AML-193 (cell line): ENCODE data around the gene UCN.
"Not testable (repeated sequence)": the region's sequence is repeated elsewhere in the genome, so short reads cannot be mapped to it uniquely, and the experiment has no call there.

ENCODE experiments used
- DNase-seq, 2 experiments: peaks; one replicate each; lab custom pipeline; 2025; lab: John Stamatoyannopoulos, UW

UCN gene

DNA sequence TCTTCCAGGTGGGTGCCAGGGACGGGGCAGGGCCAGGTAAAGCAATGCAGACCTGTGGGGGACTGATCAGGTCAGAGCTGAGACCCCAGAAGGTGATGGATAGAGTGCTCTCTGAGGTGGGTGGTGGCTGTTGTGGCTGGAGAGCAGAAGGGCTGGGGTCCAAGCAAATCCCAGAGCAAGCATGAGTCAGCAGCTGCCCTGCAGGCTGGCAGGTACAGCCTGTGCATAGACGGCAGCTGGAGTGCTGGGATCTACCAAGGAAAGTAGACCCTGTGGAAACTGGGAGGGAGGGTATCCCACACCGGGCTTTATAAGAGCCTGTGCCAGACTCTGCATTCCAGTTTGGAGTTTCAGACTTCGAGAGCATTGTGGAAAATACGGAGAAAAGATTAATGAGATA, 25.4 kb downstream of the UCN start:
- DNase-seq, result no peak

DNA sequence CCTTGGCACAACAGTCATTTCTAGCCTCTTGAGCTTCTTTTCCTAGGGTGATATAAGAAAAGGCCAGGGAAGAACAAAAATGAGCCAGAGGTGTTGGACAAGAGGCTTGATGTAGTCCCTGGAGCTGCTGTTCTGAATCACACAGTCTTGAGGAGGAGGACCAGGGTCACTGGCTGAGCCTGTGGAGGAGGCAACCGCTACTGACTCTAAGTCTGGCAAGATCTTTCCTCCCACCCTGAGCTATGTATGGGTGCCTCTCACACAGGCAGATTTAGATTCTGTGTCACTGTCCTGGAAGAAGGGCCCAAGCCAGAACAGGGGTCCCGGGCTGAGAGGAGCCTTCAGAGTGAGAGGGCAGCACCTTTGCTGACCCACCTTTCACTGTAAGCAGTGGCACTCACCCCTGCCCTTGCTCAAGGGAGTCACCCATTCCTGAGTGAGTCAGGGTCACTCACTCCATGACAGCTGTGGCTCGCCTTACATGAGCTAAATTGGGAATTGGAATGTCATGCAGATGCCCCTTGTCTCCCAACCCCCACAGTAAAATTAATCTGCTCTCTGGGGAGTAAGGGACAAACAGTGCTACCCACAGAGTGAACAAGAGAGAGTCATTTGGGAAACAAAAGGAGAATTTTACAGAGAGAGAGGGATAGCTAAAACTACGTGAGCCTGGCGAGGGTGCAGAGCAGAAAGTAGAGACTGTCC, 26.2 kb downstream of the UCN start, which contains the start of gene TRIM54:
Gene TRIM54 (plus strand): TSS at position 575 of the 705 bp plus-strand sequence. CDS start 303 bp downstream, outside the sequence.
- DNase-seq, result no peak

DNA sequence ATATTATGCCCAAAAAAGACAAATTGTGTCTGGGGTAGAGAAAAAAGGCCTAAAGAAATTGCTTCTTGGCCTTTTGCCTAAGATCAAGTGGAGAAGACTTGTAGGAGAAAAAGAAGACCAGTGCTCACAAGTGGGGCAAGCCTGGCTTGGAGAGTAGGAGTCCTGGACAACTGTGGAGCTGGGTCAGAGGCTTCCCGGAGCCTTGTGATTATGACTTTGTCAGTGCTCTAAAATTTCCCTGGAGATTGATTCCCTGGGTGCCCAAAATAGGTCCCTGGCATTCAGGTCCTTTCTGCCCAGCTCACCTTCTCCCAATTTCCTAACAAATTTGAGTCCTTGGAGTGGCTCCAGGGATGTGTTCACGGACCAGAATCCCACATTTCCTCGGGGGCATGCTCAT, 26.8 kb downstream of the UCN start:
- DNase-seq, result no peak

DNA sequence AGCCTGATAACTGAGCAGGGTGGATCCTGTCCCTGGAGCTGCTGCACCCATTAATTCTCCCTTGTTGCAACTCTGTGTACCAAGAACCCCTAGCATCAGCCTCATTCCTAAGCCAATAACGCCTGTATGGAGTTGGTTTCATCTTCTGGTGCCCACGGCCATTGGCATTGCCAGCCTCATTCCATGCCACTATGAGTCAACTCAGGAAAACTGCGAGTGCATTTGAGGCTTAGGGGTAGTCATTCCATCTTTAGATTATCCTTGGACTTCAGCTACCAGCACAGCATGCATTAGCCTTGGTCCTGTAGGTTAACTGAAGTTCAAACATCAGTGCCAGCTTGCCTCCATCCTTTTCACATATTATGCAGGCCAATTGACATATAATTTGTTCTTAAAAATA, 27.4 kb downstream of the UCN start:
- no peak for DNase-seq

DNA sequence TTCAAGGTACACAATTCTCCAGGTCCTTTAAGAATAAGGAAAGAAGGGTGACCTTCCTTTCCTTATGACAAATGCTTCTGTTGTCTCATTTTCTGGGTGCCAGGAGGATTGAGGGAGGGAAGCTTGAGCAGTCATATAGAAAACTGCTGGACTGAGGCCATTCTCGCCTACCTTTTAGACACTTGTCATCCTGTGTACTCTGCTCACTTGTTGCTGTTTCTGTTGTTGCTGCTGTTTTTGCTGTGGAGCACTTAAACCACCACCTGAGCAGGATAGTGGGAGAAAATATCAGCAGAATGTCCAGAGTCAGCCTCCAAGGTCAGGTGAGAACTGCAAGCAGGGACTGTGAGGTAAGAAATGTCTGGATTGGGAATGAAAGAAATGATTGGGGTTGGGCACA, 30.2 kb downstream of the UCN start:
- no peak for DNase-seq

DNA sequence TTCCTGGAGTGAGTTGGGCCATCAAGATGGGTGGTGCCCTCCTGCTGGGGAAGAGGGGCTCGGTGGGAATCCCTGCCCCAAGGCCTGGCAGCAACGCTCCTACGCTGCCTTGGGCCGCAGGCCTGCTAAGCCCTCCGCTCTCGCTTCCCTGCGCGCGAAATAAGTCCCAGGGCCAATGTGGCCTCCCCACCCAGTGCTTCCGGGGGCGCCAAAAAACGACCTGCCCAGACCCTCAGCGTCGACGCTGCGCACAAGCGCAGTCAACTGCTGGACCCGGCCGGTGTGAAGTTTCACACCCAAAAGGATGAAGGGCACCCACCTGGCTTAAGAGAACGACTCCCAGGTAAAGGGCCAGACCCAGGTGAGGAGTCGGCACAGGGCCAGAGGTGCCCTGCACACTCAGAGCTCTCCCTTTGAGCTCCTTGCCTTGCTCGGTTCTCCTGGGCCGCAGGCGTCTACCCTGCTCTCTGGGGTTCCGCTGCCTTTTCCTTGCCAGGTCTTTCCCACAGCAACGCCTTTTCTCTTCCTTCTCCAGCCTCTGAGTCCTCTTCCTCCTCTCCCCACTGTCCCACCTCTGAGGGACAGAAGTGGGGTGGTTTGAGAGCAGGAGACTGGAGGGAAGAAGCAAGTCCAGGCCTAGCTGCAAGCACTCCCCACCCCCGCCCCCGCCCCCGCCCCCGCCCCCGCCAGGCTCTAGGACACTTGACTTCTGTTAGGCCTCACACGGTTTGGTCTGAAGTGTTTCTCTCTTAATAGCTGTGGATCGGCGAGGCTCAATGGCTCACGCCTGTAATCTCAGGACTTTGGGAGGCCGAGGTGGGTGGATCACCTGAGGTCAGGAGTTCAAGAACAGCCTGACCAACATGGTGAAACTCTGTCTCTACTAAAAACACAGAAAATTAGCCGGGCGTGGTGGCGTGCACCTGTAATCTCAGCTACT, 32.8 kb downstream of the UCN start, which contains the start of gene DNAJC5G:
Gene DNAJC5G (plus strand): TSS at position 223 of the 940 bp plus-strand sequence. CDS start 1,296 bp downstream, outside the sequence.
- no peak for DNase-seq

DNA sequence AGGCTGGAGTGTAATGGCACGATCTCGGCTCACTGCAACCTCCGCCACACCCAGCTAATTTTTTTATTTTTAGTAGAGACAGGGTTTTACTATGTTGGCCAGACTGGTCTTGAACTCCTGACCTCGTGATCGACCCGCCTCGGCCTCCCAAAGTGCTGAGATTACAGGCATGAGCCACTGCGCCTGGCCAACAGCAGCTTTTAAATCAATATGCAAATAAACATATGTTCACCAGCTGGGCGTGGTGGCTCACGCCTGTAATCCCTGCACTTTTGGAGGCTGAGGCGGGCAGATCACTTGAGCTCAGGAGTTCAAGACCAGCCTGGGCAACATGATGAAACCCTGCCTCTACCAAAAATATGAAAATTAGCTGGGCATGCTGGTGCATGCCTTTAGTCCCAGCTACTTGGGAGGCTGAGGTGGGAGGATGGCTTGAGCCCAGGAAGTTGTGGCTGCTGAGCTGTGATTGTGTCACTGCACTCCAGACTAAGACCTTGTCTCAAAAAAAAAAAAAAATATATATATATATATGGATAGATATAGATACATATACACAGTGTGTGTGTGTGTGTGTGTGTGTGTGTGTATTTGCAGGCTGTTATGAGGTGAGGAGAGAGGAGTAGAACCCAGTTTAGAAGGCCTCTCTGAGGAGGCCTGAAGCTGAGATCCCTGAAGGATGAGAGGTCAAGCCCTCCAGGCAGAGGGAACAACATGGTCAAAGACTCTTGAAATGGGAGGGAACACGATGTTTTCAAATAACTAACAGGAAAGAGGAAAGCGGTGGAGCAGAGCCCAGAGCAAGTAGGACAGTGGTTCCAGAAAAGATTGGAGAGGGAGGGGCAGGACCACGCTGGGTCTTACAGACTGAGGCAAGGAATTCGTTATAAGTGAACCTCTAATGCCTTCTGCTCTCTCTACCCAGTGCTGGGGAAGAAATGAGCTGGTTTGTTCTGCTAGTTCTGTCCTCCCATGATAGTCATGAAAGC, 35.4 kb downstream of the UCN start:
- not testable (repeated sequence) for DNase-seq

DNA sequence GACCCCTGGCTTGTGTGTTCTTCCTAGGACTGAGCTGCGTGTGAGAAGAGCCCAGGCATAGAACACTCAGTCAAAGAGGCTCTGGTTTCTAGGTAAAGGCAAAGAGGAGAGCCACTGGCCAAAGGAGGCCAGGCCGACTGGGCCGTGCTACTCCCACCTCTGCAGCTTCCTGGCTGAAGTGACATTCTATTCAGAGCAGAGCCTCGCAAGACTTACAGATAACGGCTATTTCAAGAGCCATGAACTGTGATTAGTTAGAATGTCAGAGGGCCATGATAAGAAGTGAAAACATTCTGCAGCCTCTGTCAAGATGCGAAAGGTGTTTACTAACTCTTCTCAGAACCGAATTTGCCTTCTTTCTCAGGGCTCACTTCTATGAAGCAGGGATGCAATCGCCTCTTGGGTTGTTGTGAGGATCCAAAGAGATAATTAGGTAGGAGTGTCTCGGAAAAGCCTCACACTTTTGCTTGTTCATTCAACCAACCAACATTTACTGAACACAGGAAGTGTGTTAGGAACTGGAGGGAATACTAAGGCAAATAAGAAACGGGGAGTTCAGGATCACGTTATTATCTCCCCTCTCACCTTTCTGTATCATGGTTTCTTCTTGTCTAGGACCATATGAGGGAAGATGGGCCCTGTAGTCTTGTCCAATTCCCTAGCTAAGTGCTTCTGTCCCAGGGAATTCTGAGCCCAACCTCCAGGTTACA, 36.5 kb downstream of the UCN start:
- DNase-seq, result no peak

DNA sequence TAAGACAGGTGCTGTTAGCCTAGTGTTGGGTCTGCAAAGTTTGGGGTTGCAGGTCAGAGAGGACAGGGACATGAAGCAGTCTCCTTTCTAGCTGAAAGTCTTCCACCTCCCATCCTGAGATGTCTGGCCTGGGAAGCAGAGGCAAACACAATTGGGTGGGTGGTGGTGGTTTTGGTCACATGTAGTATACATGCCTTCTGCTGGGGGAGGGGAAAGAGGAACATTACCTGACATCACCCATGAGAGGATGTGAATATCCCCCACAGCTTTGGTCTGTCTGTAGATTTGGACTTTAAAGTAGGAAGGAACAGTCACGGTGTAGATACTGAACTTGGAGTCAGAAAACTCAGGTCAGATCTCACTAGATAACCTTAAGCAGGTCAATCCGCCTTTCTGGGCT, 37.6 kb downstream of the UCN start:
- DNase-seq, result no peak

DNA sequence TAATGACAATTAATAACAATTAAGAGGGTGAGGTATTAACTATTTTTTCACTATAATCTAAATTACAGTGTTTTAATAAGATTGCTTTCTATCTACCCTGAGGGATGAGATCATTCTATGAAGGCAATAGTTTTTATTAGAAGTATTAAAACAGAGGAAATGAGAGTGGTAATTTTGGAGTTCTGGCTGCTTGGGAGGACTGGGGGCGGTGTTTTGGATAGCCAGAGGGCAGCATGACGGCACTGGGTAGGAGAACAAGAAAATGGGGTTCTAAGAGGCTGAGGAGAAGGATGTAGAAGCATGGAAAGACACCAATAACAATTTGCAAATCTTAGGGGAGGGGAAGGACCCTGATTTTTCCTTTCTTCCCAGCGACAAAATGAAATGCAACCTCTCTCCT, 38.1 kb downstream of the UCN start:
- no peak for DNase-seq

DNA sequence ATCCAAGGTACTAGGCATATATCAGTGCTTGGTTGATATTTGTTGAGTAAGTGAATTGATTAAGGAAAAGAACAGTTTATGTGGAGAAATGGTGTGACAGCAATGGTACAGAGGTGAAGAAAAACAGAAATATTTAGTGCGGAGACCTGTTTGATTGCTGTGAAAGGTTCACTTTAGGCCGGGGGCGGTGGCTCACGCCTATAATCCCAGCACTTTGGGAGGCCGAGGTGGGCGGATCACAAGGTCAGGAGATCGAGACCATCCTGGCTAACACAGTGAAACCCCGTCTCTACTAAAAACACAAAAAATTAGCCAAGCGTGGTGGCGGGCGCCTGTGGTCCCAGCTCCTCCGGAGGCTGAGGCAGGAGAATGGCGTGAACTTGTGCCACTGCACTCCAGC, 39.9 kb downstream of the UCN start:
- not testable (repeated sequence) for DNase-seq

DNA sequence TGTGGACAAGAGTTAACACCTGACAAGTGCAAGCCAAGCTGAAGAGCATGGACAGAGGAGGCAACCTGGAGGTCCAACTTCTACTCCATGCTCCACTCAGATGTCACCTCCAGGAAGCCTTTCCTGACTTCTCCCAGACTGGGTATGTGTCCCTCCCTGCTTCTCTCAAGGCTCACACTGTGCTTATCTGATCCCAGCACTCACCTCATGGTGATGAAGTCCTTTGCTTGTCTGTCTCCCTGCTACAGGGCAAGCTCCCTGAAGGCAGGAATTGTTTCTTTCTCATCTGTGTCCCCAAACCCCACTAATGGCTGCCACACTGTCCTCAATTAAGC, 42.7 kb downstream of the UCN start:
- no peak for DNase-seq

DNA sequence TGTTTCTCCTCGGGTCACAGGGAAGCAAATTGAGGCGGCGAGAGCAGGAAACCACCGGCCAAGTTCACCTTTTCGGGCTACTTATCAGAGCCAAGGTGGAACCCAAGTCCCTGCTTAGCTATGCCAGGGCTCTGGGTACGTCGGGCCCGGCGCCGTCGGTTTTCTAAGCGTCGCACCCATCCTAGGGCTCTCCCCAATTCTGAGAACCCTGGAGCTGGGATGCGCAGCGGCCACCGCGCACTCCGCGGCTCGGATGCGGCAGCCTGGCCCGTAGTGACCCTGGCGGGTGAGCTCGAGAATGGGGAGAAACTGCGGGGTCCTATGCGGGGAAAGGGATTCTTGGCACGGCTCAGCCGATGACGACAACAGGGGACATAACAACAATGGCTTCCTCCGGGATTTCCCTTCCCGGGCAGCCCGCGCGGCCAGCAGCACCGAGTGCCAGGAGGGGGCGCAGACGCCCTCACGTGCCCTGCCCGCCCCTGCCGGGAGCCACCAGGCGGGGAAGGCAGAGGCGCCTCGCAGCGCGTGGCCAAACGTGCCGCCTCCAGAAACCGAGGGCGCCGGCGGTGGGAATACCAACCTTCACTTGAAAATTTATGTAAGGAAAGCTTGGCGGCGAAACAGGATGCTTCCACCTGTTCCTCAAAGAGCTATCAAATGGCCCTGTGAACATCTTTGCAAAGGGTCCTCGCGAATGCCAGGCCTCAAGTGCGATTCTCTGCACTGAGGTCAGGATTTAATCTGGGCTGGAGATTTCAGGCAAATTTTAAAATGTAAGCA, 43.3 kb downstream of the UCN start:
- DNase-seq, result no peak

DNA sequence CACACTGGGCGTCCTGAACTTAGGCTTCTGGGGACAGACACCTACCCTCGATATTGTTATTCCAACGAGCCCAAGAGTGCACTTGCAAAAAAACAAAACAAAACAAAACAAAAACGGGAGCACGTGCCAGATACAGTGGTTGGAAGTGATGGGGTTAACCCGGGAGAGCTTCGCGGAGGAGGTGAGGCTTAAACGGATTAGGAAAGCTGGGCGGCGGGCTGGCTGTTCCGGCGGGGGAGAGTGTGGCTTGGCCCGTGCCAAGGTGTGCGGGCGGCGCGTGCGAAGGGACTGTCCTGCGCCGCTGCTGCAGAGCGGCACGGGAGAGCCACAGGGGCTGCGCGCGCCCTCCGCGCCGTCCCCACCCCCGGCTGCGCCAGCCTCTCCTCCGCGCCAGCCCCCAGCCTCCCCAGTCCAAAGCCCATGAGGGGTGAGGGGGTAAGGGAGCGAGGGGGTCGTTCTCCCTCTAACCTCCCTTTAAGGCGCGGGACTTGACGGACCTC, 43.9 kb downstream of the UCN start:
- DNase-seq, result no peak

DNA sequence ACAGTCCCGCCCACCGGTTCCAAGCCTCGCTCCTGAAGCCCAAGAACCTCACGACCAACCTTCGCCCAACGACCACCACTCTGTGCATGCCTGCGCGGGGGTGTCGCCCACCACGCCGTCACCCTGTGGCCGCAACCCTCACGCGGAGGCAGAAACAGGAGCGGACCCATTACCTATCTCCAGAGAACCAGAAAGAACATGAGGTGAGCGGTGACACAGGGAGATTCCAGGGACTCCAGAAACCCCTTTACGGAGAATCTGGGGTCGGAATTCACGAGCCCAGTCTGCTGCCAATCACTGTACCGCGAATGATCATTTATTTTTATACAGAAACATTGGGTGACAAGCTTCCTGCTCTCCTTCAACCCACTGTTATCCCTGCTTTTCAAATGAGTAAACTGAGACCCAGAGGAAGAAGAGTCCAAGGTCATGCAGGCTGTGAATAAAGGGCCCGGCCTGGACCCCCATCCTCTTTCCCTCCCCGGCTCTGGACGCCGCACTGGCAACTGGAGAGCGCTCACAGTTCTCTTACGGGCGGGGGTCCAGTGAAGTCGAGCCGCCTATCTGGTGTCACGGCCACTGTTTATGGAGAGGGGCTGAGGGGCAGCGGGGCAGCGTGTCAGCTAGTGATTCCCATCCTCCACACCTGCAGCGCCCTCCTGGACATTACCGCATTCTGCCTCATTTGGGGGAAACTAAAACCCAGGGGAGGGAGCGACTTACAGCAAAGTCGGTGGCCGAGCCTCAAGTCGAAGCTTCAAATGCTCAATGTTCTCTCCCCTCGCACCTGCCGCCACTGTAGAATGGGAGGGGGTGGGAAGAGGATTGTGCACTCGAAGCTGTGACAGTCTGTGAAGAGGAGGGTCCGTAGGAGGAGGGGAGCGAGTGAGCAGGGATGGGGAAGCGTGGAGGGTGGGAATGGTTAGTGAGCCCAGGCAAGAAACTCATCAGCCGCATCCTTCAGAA, 44.7 kb downstream of the UCN start:
- no peak for DNase-seq

DNA sequence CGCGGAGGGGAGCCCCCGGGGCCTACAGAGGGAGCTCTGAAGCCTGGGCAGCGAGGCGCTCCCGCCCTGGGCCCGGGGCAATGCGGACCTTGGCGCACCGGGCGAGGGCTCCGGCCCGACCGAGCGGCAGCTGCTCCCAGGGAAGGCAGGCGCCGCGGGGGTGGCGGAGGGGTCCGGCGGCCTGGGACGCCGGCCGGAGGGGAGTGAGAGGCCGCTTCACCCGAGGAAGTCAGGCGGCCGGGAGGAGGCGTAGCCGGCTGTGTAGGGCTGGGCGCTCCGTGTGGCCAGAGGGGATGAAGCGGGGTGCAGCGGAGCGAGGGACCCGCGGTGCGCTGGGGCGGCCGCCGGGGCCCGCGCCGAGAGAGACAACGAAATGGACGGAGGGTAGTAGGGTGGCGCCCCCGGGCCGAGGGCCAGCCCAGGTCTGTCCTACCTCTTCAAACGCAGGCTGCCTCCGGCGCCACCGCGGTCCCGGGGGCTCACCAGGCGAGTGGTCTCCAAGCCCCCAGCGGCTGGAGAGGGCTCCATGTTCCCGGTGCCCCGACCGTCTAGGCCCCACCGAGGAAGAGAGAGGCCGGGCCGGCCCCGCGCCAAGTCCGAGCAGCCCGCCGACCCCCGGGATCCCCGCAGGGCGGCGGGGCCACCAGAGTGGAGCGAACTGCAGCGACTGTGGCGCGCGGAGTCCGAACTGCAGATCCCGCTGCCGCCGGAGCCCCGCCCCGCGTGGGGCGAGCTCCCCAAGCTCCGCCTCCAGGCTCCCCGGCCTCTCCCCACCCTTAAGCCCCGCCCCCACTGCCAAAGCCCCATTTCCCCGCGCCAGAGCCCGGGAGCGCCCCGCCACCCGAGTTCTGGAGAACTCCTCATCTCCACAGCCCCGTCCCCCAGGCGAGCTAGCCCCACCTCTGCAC, 45.6 kb downstream of the UCN start, which contains the start of gene SLC30A3:
Gene SLC30A3 (minus strand): TSS at position 669 of the 908 bp plus-strand sequence. CDS start 141 bp downstream, at position 528.
- DNase-seq, result no peak

DNA sequence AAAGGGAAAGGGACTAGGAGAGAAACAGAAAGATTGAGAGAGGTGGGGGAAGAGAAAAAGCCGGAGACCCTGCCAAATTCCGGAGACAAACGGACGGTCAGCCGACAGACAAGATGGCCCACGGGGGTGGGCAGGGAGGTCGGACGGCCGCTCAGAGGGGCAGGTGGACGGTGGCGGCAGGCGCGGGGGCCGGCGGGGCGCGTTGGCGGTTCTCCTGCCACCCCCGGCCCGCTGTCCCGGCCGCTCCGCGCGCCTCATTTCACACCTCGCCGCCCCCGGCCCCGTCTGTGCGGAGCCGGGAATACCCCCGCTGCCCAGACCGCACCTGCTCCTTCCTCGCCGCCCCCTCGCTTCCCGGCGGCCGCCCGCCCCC, 46.3 kb downstream of the UCN start:
- no peak for DNase-seq
